Measurements from ENCODE around the gene COL18A1.

COL18A1 gene

GRCh38 chr21:45531393-45532215 is 126.6 kb downstream of the COL18A1 start:
- H3K36me3 ChIP-seq (ENCODE audit: control insufficient read depth in 2 of 2, insufficient read depth in 2 of 2, low read length in 2 of 2): peaks cover 4% of the 10 kb centered on the region in 2 donors
- no peak overlapping the region for H3K4me3 ChIP-seq (ENCODE audit: low read length in 2 of 2)
- no peaks in the 10 kb centered on the region for H3K9me3 ChIP-seq (ENCODE audit: control insufficient read depth in 2 of 2, low read length in 2 of 2)
- no peak overlapping the region for H3K27ac ChIP-seq (ENCODE audit: low read length)
- peaks cover 2% of the 10 kb centered on the region for H3K4me1 ChIP-seq (ENCODE audit: control insufficient read depth, insufficient read depth, low read length)
- H3K9ac ChIP-seq (ENCODE audit: low read length in 2 of 2): no peak overlapping the region
- no peaks in the 10 kb centered on the region for H3K27me3 ChIP-seq (ENCODE audit: control insufficient read depth in 1 of 2, insufficient read depth in 2 of 2, low read length in 2 of 2)

GRCh38 chr21:45532826-45533360 is 127.9 kb downstream of the COL18A1 start:
- H3K4me3 ChIP-seq (ENCODE audit: low read length in 2 of 2): no peak overlapping the region
- no peaks in the 10 kb centered on the region for H3K27me3 ChIP-seq (ENCODE audit: control insufficient read depth in 1 of 2, insufficient read depth in 2 of 2, low read length in 2 of 2)
- peaks cover 4% of the 10 kb centered on the region in 2 donors for H3K36me3 ChIP-seq (ENCODE audit: control insufficient read depth in 2 of 2, insufficient read depth in 2 of 2, low read length in 2 of 2)
- no peak overlapping the region for H3K9ac ChIP-seq (ENCODE audit: low read length in 2 of 2)
- H3K9me3 ChIP-seq (ENCODE audit: control insufficient read depth in 2 of 2, low read length in 2 of 2): no peaks in the 10 kb centered on the region
- peaks cover 2% of the 10 kb centered on the region for H3K4me1 ChIP-seq (ENCODE audit: control insufficient read depth, insufficient read depth, low read length)
- H3K27ac ChIP-seq (ENCODE audit: low read length): no peak overlapping the region

GRCh38 chr21:45533361-45533845 is 128.4 kb downstream of the COL18A1 start:
- Histone ChIP-seq H3K27ac (ENCODE audit: low read length) (no peak overlapping the region), H3K4me1 (ENCODE audit: control insufficient read depth, insufficient read depth, low read length) (peaks cover 2% of the 10 kb centered on the region), H3K27me3 (ENCODE audit: control insufficient read depth in 1 of 2, insufficient read depth in 2 of 2, low read length in 2 of 2) (no peaks in the 10 kb centered on the region), H3K9ac (ENCODE audit: low read length in 2 of 2) (no peak overlapping the region), H3K4me3 (ENCODE audit: low read length in 2 of 2) (no peak overlapping the region), H3K9me3 (ENCODE audit: control insufficient read depth in 2 of 2, low read length in 2 of 2) (no peaks in the 10 kb centered on the region), H3K36me3 (ENCODE audit: control insufficient read depth in 2 of 2, insufficient read depth in 2 of 2, low read length in 2 of 2) (peaks cover 4% of the 10 kb centered on the region in 2 donors)

- no peak overlapping the region for H3K27ac ChIP-seq (ENCODE audit: low read length)
Observed at GRCh38 chr21:45533846-45534635, 129.1 kb downstream of the COL18A1 start.

GRCh38 chr21:45534636-45535331 is 129.8 kb downstream of the COL18A1 start:
- no peak overlapping the region for H3K9ac ChIP-seq (ENCODE audit: low read length in 2 of 2)
- H3K27ac ChIP-seq (ENCODE audit: low read length): no peak overlapping the region
- no peak overlapping the region for H3K4me3 ChIP-seq (ENCODE audit: low read length in 2 of 2)

More at GRCh38 chr21:45533846-45534635, 129.1 kb downstream of the COL18A1 start:
- no peak overlapping the region for H3K9ac ChIP-seq (ENCODE audit: low read length in 2 of 2)
- H3K4me1 ChIP-seq (ENCODE audit: control insufficient read depth, insufficient read depth, low read length): peaks cover 2% of the 10 kb centered on the region
- peaks cover 4% of the 10 kb centered on the region in 2 donors for H3K36me3 ChIP-seq (ENCODE audit: control insufficient read depth in 2 of 2, insufficient read depth in 2 of 2, low read length in 2 of 2)
- no peak overlapping the region for H3K4me3 ChIP-seq (ENCODE audit: low read length in 2 of 2)
- no peaks in the 10 kb centered on the region for H3K9me3 ChIP-seq (ENCODE audit: control insufficient read depth in 2 of 2, low read length in 2 of 2)
- no peaks in the 10 kb centered on the region for H3K27me3 ChIP-seq (ENCODE audit: control insufficient read depth in 1 of 2, insufficient read depth in 2 of 2, low read length in 2 of 2)

GRCh38 chr21:45535341-45536081 is 130.5 kb downstream of the COL18A1 start:
- peaks cover 2% of the 10 kb centered on the region for H3K4me1 ChIP-seq (ENCODE audit: control insufficient read depth, insufficient read depth, low read length)
- no peaks in the 10 kb centered on the region for H3K27me3 ChIP-seq (ENCODE audit: control insufficient read depth in 1 of 2, insufficient read depth in 2 of 2, low read length in 2 of 2)
- H3K9ac ChIP-seq (ENCODE audit: low read length in 2 of 2): no peak overlapping the region
- no peaks in the 10 kb centered on the region for H3K9me3 ChIP-seq (ENCODE audit: control insufficient read depth in 2 of 2, low read length in 2 of 2)
- no peaks in the 10 kb centered on the region for H3K36me3 ChIP-seq (ENCODE audit: control insufficient read depth in 2 of 2, insufficient read depth in 2 of 2, low read length in 2 of 2)
- no peak overlapping the region for H3K4me3 ChIP-seq (ENCODE audit: low read length in 2 of 2)
- H3K27ac ChIP-seq (ENCODE audit: low read length): no peak overlapping the region

More at GRCh38 chr21:45534636-45535331, 129.8 kb downstream of the COL18A1 start:
- Histone ChIP-seq H3K4me1 (ENCODE audit: control insufficient read depth, insufficient read depth, low read length) (peaks cover 2% of the 10 kb centered on the region), H3K27me3 (ENCODE audit: control insufficient read depth in 1 of 2, insufficient read depth in 2 of 2, low read length in 2 of 2) (no peaks in the 10 kb centered on the region), H3K9me3 (ENCODE audit: control insufficient read depth in 2 of 2, low read length in 2 of 2) (no peaks in the 10 kb centered on the region), H3K36me3 (ENCODE audit: control insufficient read depth in 2 of 2, insufficient read depth in 2 of 2, low read length in 2 of 2) (peaks cover under 1 to 3% of the 10 kb centered on the region in 2 donors)

- no peak overlapping the region for H3K4me3 ChIP-seq (ENCODE audit: low read length in 2 of 2)
- H3K9ac ChIP-seq (ENCODE audit: low read length in 2 of 2): no peak overlapping the region
- H3K27ac ChIP-seq (ENCODE audit: low read length): no peak overlapping the region
- H3K4me1 ChIP-seq (ENCODE audit: control insufficient read depth, insufficient read depth, low read length): peaks cover 7% of the 10 kb centered on the region
- no peaks in the 10 kb centered on the region for H3K27me3 ChIP-seq (ENCODE audit: control insufficient read depth in 1 of 2, insufficient read depth in 2 of 2, low read length in 2 of 2)
- H3K9me3 ChIP-seq (ENCODE audit: control insufficient read depth in 2 of 2, low read length in 2 of 2): no peaks in the 10 kb centered on the region
- H3K36me3 ChIP-seq (ENCODE audit: control insufficient read depth in 2 of 2, insufficient read depth in 2 of 2, low read length in 2 of 2): no peaks in the 10 kb centered on the region
Observed at GRCh38 chr21:45536301-45537081, 131.5 kb downstream of the COL18A1 start.

- peaks cover 10% of the 10 kb centered on the region for H3K4me1 ChIP-seq (ENCODE audit: control insufficient read depth, insufficient read depth, low read length)
- no peaks in the 10 kb centered on the region for H3K9me3 ChIP-seq (ENCODE audit: control insufficient read depth in 2 of 2, low read length in 2 of 2)
- H3K27me3 ChIP-seq (ENCODE audit: control insufficient read depth in 1 of 2, insufficient read depth in 2 of 2, low read length in 2 of 2): no peaks in the 10 kb centered on the region
- H3K9ac ChIP-seq (ENCODE audit: low read length in 2 of 2): no peak overlapping the region
- H3K4me3 ChIP-seq (ENCODE audit: low read length in 2 of 2): no peak overlapping the region
- H3K27ac ChIP-seq (ENCODE audit: low read length): no peak overlapping the region
- no peaks in the 10 kb centered on the region for H3K36me3 ChIP-seq (ENCODE audit: control insufficient read depth in 2 of 2, insufficient read depth in 2 of 2, low read length in 2 of 2)
Observed at GRCh38 chr21:45537111-45537745, 132.3 kb downstream of the COL18A1 start.

- Histone ChIP-seq H3K4me3 (ENCODE audit: low read length in 2 of 2) (no peak overlapping the region), H3K9me3 (ENCODE audit: control insufficient read depth in 2 of 2, low read length in 2 of 2) (no peaks in the 10 kb centered on the region), H3K9ac (ENCODE audit: low read length in 2 of 2) (no peak overlapping the region), H3K4me1 (ENCODE audit: control insufficient read depth, insufficient read depth, low read length) (peaks cover 12% of the 10 kb centered on the region), H3K27ac (ENCODE audit: low read length) (no peak overlapping the region), H3K36me3 (ENCODE audit: control insufficient read depth in 2 of 2, insufficient read depth in 2 of 2, low read length in 2 of 2) (no peaks in the 10 kb centered on the region), H3K27me3 (ENCODE audit: control insufficient read depth in 1 of 2, insufficient read depth in 2 of 2, low read length in 2 of 2) (no peaks in the 10 kb centered on the region)
Observed at GRCh38 chr21:45537746-45538291, 132.9 kb downstream of the COL18A1 start.

All from stomach smooth muscle (tissue), 2 donors.